Urothelium cell line (cell line): ENCODE results near the gene TFDP3.

Source experiments
- DNase-seq: peaks from one replicate; pipeline ENCODE4 v3.0.0; 2011; ENCODE audit warnings: low spot score, mixed read lengths
- FAIRE-seq: peaks from 2 replicates; lab custom pipeline; 2011; peaks lifted over from hg19 to GRCh38; lab: Jason Lieb, UNC

Gene TFDP3, protein sequence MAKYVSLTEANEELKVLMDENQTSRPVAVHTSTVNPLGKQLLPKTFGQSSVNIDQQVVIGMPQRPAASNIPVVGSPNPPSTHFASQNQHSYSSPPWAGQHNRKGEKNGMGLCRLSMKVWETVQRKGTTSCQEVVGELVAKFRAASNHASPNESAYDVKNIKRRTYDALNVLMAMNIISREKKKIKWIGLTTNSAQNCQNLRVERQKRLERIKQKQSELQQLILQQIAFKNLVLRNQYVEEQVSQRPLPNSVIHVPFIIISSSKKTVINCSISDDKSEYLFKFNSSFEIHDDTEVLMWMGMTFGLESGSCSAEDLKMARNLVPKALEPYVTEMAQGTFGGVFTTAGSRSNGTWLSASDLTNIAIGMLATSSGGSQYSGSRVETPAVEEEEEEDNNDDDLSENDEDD

GRCh38 chrX:133218329-133218728 lies at the start of gene TFDP3:
Gene TFDP3 (minus strand): TSS chrX:133218354. CDS start chrX:133218259, 95 bp downstream.
- FAIRE-seq = no peak

DNA sequence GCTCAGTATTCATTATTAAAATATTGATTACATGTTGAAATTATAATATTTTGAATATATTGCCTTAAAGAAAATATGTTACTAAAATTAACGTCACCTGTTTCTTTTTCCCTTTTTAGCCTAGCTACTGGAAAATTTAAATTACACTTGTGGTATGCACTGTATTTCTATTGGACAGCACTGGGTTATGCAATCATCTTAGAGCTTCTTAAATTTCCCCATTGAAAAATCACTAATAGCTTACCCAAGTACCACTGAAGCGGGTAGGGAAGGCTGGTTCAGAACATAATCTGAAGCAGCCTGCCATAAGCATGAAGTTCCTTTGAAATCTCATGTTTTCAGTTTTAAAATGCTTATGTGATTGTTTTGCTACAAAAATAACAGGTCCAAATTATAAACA lies 49.5 kb upstream of the TFDP3 start:
- no peak for FAIRE-seq
- DNase-seq = no peak

More at GRCh38 chrX:133218329-133218728, at the start of gene TFDP3:
- DNase-seq = no peak

DNA sequence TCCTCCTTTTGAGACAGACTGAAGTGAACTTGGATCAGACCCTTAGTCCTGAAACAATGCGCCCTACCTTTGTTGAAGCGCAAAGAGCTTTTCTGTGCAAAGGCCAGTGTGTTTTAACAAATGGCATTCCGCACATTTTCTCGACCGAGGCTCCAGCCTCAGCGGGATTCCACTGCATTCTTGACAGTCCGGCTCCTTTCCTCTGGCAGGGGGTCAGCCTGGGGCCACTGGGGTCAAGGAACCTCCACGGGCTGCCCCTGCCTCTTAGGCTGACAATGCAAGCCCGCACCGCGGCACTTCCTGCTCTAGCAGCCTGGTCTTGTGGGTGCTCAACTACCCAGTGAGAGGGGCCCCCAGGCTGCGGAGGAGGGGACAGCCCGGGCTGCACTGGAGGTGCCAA lies 47.2 kb upstream of the TFDP3 start:
- DNase-seq = peak; percentile 2
- no peak for FAIRE-seq

GRCh38 chrX:133258481-133258880 lies 40.3 kb upstream of the TFDP3 start:
- no peak for FAIRE-seq
- DNase-seq = no peak

DNA sequence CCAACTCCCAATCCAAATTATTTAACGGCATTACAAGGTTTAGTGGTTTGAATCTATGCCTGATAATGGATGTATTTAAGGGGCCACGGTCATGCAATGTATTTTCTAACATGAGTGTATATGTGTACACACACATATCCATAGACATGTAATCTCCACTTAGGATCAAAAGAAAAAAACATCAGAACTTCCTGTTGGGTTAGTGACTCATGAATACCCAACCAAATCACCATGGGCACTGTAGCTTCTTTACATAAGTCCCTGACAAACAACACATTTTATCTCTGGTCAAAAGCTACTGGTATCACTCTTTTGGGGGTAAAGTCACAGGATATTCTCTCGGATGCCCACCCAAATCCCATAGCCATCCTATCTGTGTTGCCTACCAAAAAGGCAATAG lies 36.5 kb upstream of the TFDP3 start:
- FAIRE-seq (no peak), DNase-seq (no peak)

- no peak for DNase-seq
- no peak for FAIRE-seq
These were observed 33.0 kb upstream of the TFDP3 start for GRCh38 chrX:133251204-133251603.

DNA sequence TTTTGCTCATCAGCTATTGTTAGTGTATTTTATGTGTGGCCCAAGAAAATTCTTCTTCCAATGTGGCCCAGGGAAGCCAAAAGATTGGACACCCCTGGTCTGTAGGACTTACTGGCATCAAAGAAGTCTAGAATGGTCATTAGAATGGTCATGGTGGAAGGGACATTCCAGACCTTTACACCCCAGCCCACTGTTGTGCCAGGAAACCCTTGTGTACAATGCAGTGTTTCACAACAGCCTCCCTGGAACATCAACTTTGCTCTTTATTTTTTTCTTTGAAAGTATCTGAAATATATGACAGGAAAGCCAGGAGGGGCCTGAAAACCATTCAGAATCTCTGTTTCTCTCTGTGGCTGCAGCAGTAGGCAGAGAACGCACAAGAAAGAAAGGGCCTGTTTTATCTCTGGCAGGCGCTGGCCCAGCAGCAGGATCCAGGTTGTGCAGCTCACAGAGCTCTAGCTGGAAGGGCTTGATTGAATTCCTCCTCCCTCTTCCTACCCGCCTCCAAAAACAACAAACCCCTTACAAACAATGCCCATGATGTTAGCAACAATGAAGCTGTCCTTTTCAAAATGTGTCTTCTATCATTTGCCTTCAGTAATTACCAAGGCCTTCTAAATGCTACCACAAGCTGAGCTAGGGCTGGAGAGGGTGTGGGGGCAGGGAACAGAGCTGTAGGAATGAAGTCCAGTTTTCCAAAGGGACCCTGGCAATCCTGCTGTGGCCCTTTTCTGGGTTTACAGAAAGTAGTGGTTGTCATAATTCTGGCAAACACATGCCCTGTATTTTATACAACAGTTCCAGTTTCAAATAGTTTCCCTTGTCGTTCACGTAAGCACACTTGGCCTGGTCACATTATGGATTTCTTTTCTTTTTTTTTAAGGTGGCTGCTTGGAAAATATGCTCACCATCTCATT lies 32.3 kb upstream of the TFDP3 start:
- DNase-seq (no peak), FAIRE-seq (no peak)

GRCh38 chrX:133249266-133250058 lies 31.3 kb upstream of the TFDP3 start:
- DNase-seq (peak; percentile 2), FAIRE-seq (no peak)

DNA sequence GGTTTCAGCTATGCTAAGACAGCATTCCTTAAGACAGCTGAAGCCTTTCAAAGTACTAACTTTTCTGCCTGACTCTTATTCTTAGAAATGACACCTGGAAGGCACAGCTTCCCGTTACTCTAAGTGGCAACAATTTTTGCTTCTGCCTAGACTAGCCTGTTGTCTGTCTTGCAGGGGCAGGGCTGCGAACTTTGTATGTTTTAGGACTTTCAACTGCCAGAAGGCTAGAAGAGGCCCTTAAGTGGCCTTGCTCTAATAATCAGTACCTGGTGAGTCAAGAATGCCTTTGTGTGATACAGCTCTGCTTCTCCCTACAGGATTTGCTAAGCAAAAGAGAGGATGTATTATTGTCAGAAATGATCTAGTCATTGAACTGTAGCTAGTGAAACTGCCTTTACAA lies 30.0 kb upstream of the TFDP3 start:
- DNase-seq (no peak), FAIRE-seq (no peak)

DNA sequence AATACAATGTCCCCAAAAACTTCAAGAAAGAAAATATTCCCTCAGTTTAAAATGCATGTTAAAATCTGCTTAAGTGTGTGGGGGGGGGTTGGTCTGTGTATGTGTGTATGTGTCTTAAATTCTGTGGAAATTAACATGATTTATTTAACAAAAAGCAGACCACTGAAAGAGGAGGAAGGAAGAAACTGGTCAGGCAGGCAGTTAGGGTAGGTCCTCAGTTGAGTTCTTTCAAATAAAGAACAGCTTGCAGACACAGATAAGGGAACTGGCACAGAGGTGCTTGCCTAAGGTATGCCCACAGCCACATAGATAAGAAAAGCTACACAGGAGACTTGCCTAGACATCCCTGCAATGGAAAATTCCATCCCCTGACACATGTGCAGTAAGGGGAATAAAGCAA lies 28.8 kb upstream of the TFDP3 start:
- no peak for FAIRE-seq
- no peak for DNase-seq

DNA sequence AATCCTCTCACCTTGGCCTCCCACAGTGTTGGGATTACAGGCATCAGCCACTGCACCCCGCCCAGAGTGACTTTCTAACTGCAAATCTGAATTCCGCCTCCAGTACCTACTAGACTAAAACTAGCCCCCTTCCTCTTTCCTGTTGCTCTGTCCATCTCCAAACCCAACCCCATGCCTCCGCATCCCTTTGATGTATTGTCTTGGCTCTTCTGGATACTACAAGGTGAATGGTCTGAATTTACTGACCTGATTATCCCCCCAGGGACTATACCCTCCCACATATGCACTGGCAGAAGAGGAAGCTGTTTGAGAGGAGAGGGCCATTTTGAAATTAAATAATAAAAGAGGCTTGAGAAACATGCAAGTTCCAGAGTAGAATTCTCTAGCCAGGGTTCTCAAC lies 17.7 kb upstream of the TFDP3 start:
- FAIRE-seq = no peak

DNA sequence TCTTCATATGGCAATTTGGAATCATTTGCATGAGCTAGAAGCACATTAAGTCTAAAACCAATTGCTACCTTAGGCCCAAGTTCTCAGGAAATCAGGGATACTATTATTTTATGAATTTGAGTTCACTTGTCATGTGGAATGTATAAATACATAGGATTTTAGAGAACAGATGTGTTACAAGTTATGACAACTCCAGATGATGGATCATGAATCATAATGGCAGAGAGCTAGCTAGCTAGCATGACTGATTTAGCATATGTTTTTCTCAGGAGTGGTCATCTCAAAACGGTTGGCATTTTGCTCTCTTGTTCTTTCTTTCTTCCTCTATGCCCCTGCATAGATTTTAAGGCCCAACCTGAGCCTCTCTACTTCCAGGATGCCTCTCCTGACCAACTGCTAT lies 14.2 kb upstream of the TFDP3 start:
- no peak for DNase-seq
- no peak for FAIRE-seq

More for the DNA sequence above, 17.7 kb upstream of the TFDP3 start:
- DNase-seq = no peak

- FAIRE-seq (no peak), DNase-seq (peak; percentile 7)
These were observed 11.2 kb upstream of the TFDP3 start for GRCh38 chrX:133229361-133229760.

GRCh38 chrX:133215747-133216146 lies 2.4 kb downstream of the TFDP3 start:
- DNase-seq = peak; percentile 4
- FAIRE-seq = no peak

- no peak for DNase-seq
- no peak for FAIRE-seq
These were observed 3.1 kb downstream of the TFDP3 start for GRCh38 chrX:133215017-133215416.

DNA sequence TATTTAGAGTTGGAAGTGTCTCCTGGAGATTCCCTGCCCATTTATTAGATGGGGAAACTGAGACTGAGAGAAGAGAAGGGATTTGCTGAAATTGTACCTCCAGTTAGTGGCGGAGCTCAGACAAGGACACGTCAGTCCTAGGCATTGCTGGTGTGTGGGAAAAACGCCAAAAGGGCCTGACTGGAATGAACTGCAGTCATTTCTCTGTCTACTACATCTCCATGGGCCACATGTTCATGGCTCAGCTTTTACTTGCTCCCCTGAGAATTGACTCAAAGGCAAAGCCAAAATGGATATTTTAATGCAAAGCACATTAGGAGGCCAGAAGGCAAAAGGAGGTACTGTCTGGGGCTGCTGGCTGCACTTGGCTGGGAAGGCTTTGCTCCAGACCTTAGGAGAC lies 3.9 kb downstream of the TFDP3 start:
- DNase-seq (no peak), FAIRE-seq (no peak)

GRCh38 chrX:133213117-133213516 lies 5.0 kb downstream of the TFDP3 start:
- no peak for FAIRE-seq

DNA sequence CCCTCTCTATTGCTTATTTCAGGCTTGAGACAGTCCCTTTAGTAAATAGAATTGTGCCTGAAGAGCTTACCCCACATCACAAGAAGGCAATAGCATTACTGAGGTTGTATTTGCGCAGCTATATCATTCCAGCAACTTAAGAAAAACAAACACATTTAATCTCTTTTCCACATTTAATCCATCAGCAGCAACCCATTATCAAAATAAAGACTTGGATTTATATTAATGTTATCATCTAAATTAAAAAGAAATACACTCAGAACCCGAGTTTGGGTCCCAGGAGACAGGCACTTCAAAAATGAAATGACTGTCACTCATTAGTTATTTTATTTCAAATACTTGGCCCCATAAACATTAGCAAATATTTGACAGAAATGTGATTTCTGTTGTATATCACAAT lies 10.4 kb downstream of the TFDP3 start:
- no peak for DNase-seq
- FAIRE-seq = no peak

More at GRCh38 chrX:133213117-133213516, 5.0 kb downstream of the TFDP3 start:
- no peak for DNase-seq

DNA sequence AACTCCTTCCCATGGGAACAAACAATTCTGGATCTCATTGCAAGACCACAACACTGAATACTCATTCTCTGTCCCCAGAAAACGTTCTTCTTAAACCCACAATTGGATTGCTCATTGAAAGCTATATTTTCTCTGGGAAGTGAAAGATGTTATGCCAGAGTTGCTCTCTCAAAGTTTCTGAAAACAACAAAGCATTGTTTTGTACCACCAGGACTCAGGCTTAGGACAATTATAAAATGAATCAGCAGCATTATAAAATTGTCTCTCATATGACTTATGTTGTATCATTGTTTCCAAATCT lies 26.5 kb downstream of the TFDP3 start:
- FAIRE-seq (no peak), DNase-seq (no peak)

- FAIRE-seq (no peak), DNase-seq (no peak)
These were observed 27.0 kb downstream of the TFDP3 start for GRCh38 chrX:133190877-133191738.
